Keratinocyte (primary cell): ENCODE data around the gene SLIRP. TPM values are rescaled to one million over a fixed set of nuclear protein-coding genes. Genes with fewer than 3 reads are reported as not detected.

Source experiments
- DNase-seq: peaks from one replicate; pipeline ENCODE4 v3.0.0-alpha.2; 2011; ENCODE audit warnings: low read depth, missing footprints, low spot score
- FAIRE-seq: peaks from 2 replicates; lab custom pipeline; 2011; peaks lifted over from hg19 to GRCh38; lab: Jason Lieb, UNC
- H2AFZ ChIP-seq: 2 replicates; pipeline ENCODE4 v1.6.0; 2012; ENCODE audit warnings: low read length, control low read depth, inconsistent platforms; ENCODE audit not compliant: control insufficient read depth
- H3K27ac ChIP-seq: 2 replicates; pipeline ENCODE4 v1.5.1; 2011; ENCODE audit warnings: low read length; ENCODE audit not compliant: control insufficient read depth, insufficient read depth
- H3K27me3 ChIP-seq: 3 replicates; pipeline ENCODE4 v1.6.0; 2011; ENCODE audit warnings: low read length; ENCODE audit not compliant: control insufficient read depth, insufficient read depth; ENCODE audit errors: extremely low read depth
- H3K36me3 ChIP-seq, 2 experiments: 2 replicates in 1 of 2; 3 replicates in 1 of 2; pipeline ENCODE4 v1.5.1; 2011; ENCODE audit warnings: low read length in 2 of 2, mild to moderate bottlenecking in 1 of 2; ENCODE audit not compliant: control insufficient read depth in 2 of 2, insufficient read depth in 2 of 2; ENCODE audit errors: extremely low read depth in 1 of 2
- H3K4me1 ChIP-seq: 3 replicates; pipeline ENCODE4 v1.5.1; 2011; ENCODE audit warnings: low read length; ENCODE audit not compliant: control insufficient read depth, insufficient read depth; ENCODE audit errors: extremely low read depth
- H3K4me2 ChIP-seq: 3 replicates; pipeline ENCODE4 v1.6.0; 2011; ENCODE audit warnings: low read depth, low read length; ENCODE audit not compliant: control insufficient read depth, insufficient read depth; ENCODE audit errors: extremely low read depth
- H3K4me3 ChIP-seq, 3 experiments: fragments of 200-600 bp in 1 of 3; sonication (generic) in 1 of 3; 2 replicates in 2 of 3; 3 replicates in 1 of 3; pipeline ENCODE4 v1.5.1; 2011 to 2016; ENCODE audit warnings: low read length in 3 of 3, mild to moderate bottlenecking in 3 of 3, control low read depth in 2 of 3, inconsistent platforms in 1 of 3, low read depth in 1 of 3, mixed read lengths in 1 of 3, mixed run types in 1 of 3, moderate library complexity in 1 of 3; ENCODE audit not compliant: control insufficient read depth in 2 of 3, insufficient read depth in 2 of 3; ENCODE audit errors: extremely low read depth in 1 of 3
- H3K79me2 ChIP-seq: 2 replicates; pipeline ENCODE4 v1.6.0; 2012; ENCODE audit warnings: low read length; ENCODE audit not compliant: control insufficient read depth, insufficient read depth
- H3K9ac ChIP-seq: 3 replicates; pipeline ENCODE4 v1.6.0; 2011; ENCODE audit warnings: low read length; ENCODE audit not compliant: control insufficient read depth, insufficient read depth; ENCODE audit errors: extremely low read depth
- H3K9me1 ChIP-seq: 3 replicates; pipeline ENCODE4 v1.6.0; 2011; ENCODE audit warnings: low read length; ENCODE audit not compliant: control insufficient read depth, insufficient read depth; ENCODE audit errors: extremely low read depth
- H3K9me3 ChIP-seq: 2 replicates; pipeline ENCODE4 v1.5.1; 2012; ENCODE audit warnings: low read depth, low read length; ENCODE audit not compliant: control insufficient read depth
- H4K20me1 ChIP-seq: 3 replicates; pipeline ENCODE4 v1.6.0; 2011; ENCODE audit warnings: low read length; ENCODE audit not compliant: control insufficient read depth, insufficient read depth; ENCODE audit errors: extremely low read depth
- CTCF ChIP-seq, 3 experiments: IDR thresholded peaks in 1 of 3; conservative IDR thresholded peaks in 1 of 3; optimal IDR thresholded peaks in 1 of 3; 2 replicates in 2 of 3; 3 replicates in 1 of 3; pipeline versions ENCODE3 to v1.5.1; 2011; ENCODE audit warnings: low read length in 3 of 3, mild to moderate bottlenecking in 3 of 3, moderate library complexity in 2 of 3, control low read depth in 1 of 3, inconsistent platforms in 1 of 3; ENCODE audit not compliant: insufficient read depth in 2 of 3; ENCODE audit errors: extremely low read depth in 1 of 3
- EZH2 ChIP-seq: IDR thresholded peaks from one replicate; pipeline ENCODE4 v1.6.1; 2012; ENCODE audit warnings: inconsistent platforms, mild to moderate bottlenecking, low read length, moderate library complexity
- dilution Hi-C: fragments of 300-500 bp; cut with MboI; formaldehyde crosslinking; loops from one replicate; pipeline ENCODE4 v1.7.0; 2020; ENCODE audit warnings: low sequenced_read_pairs; ENCODE audit not compliant: extremely low pct_ligation_motif_present
- polyA plus RNA-seq, 5 experiments: library from polyadenylated mRNA; depleted of rRNA in 3 of 5; stranded (reverse) in 3 of 5; stranded (forward) in 1 of 5; unstranded in 1 of 5; fragments of >200 nt; gene quantifications; 1 replicate in 1 of 5; 2 replicates in 3 of 5; 3 replicates in 1 of 5; pipeline versions ENCODE4 v1.2.1 to v1.2.3, GENCODE V29; 2011 to 2012; ENCODE audit warnings: missing spikeins in 2 of 5, low read depth in 1 of 5, low replicate concordance in 1 of 5

SLIRP gene
- polyA plus RNA-seq, 1 donor (not counting 4 experiments of a cell fraction or from before 2014, with no cell fraction given) = 361 TPM

GRCh38 chr14:77707355-77707723, 564 bp upstream of the SLIRP start:
- Histone ChIP-seq H3K4me3 (peak overlapping the region; percentile 79 to 99 (median 85)), H3K36me3 (peaks cover 4 to 13% of the 10 kb centered on the region in 2 experiments), H2AFZ (peak overlapping the region; percentile 99), H3K9ac (peak overlapping the region; percentile 91), H3K27ac (peak overlapping the region; percentile 81), H3K79me2 (peaks cover 76% of the 10 kb centered on the region), H3K9me3 (no peaks in the 10 kb centered on the region), H3K4me1 (peaks cover 16% of the 10 kb centered on the region), H4K20me1 (no peaks in the 10 kb centered on the region), H3K4me2 (peak overlapping the region; percentile 86), H3K9me1 (no peaks in the 10 kb centered on the region), H3K27me3 (no peaks in the 10 kb centered on the region)
- TF ChIP-seq CTCF (optimal IDR thresholded peaks at IDR 0.05 in 1 of 3, IDR thresholded peaks at IDR 0.05 in 1 of 3, conservative IDR thresholded peaks at IDR 0.05 in 1 of 3; ENCODE audit: extremely low read depth in 1 of 3, insufficient read depth in 2 of 3, low read length in 3 of 3) (peak; percentile 39 to 54 (median 51)), EZH2 (no peak)
- dilution Hi-C loops = no loop called here
- no peak for DNase-seq
- FAIRE-seq = no peak

GRCh38 chr14:77708749-77709148, 846 bp downstream of the SLIRP start:
- FAIRE-seq (no peak), DNase-seq (no peak)
- Histone ChIP-seq H3K9me3 (no peaks in the 10 kb centered on the region), H3K79me2 (peaks cover 87% of the 10 kb centered on the region), H3K4me3 (peak overlapping the region; percentile 79 to 99 (median 85)), H3K36me3 (peaks cover 6 to 12% of the 10 kb centered on the region in 2 experiments), H3K27ac (peak overlapping the region; percentile 81), H4K20me1 (no peaks in the 10 kb centered on the region), H3K4me1 (peaks cover 16% of the 10 kb centered on the region), H3K9ac (peak overlapping the region; percentile 91), H3K27me3 (no peaks in the 10 kb centered on the region), H2AFZ (no peak overlapping the region), H3K4me2 (peak overlapping the region; percentile 88), H3K9me1 (no peaks in the 10 kb centered on the region)
- TF ChIP-seq CTCF (optimal IDR thresholded peaks at IDR 0.05 in 1 of 3, IDR thresholded peaks at IDR 0.05 in 1 of 3, conservative IDR thresholded peaks at IDR 0.05 in 1 of 3; ENCODE audit: extremely low read depth in 1 of 3, insufficient read depth in 2 of 3, low read length in 3 of 3) = no peak
- TF ChIP-seq EZH2 = no peak
- dilution Hi-C loops = no loop called here
